Effector CD4-positive, alpha-beta T cell (primary cell): ENCODE results near the gene POLG2.
"Not testable (repeated sequence)": the region's sequence is repeated elsewhere in the genome, so short reads cannot be mapped to it uniquely, and the experiment has no call there.

Experiments
- DNase-seq: peaks from one replicate; pipeline ENCODE4 v3.0.0-alpha.2; 2020

POLG2 gene

DNA sequence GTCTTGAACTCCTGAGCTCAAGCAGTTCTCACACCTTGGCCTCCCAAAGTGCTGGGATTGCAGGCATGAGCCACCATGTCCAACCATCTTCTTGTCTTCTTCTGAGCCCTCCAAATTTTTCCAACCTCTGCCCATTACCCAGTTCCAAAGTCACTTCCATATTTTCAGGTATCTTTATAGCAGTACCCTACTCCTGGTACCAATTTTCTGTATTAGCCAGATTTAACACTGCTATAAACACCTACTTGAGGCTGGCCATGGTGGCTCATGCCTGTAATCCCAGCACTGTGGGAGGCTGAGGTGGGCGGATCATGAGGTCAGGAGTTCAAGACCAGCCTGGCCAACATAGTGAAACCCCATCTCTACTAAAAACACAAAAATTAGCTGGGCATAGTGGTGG is 57.3 kb downstream of the POLG2 start:
- DNase-seq, result not testable (repeated sequence)

GRCh38 chr17:64437944-64438525 is 58.8 kb downstream of the POLG2 start:
- no peak for DNase-seq

- no peak for DNase-seq
Observed at GRCh38 chr17:64431534-64431933, 65.3 kb downstream of the POLG2 start.

DNA sequence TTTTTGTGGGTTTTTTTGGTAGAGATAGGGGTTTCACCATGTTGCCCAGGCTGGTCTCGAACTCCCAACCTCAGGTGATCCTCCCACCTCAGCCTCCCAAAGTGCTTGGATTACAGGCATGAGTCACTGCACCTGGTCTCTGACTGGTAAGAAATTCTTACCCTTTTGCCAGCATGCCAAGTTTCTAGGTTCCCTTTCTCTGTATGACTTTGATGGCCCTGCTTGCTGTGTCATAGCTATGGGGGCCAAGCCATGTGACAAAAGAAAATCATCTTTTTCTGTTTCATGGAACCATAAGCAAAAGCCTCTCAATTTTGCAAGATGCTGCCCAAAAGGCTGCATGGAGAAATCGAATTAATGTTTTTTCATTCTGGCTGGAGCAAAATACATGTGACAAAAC is 66.8 kb downstream of the POLG2 start:
- not testable (repeated sequence) for DNase-seq

DNA sequence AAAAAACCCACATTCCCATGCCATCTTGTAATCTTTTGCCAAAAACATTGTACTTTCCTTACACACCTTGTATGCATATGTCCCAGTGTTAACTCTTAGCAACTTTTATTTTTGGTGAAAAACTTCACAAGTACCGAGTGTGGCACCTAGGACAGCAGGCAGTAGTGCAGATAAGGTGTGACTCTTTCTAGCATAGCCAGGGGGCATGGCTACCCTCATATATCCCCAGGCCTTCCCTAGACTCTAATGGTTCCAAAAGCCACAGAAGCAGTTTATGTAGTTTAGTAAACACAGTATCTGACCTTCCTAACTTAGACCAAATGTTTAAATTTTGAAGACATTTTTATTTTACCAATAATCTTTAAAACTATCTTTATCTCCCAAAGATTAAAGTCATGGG is 68.4 kb downstream of the POLG2 start:
- DNase-seq, result no peak
